COLO668 (cell line): Measurements from ENCODE around the gene PPM1B.
"Not testable (repeated sequence)": the region's sequence is repeated elsewhere in the genome, so short reads cannot be mapped to it uniquely, and the experiment has no call there.

ENCODE experiments used
- DNase-seq: peaks from one replicate; lab custom pipeline; 2025; ENCODE audit not compliant: unreplicated experiment; lab: John Stamatoyannopoulos, UW

The PPM1B gene

DNA sequence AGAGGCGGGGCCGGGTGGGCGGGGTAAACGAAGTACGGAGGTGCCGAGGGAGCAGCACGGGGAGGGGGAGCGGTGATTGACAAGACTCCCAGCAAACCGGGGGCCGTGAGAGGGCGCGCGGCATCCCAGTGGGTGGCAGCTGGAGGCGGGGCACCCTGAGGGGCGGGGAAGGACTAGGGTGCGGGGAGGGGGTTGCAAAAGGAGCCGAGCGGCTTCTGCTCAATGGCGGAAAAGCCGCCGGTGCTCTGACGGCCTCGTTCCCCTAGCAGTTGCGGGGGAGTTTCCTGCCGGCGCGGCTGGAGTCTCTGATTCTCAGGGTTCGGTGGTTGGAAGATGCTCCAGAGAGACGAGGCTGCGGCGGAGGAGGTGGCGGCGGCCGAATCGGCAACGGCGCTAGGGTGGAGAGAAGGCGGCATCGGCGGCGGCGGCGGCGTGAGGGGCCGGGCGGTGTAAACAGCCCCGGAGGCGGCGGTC lies at the start of gene PPM1B:
PPM1B (plus strand) TSS at position 195 of the 474 bp plus-strand sequence. CDS start 32,325 bp downstream, outside the sequence.
- peak; percentile 100 for DNase-seq

DNA sequence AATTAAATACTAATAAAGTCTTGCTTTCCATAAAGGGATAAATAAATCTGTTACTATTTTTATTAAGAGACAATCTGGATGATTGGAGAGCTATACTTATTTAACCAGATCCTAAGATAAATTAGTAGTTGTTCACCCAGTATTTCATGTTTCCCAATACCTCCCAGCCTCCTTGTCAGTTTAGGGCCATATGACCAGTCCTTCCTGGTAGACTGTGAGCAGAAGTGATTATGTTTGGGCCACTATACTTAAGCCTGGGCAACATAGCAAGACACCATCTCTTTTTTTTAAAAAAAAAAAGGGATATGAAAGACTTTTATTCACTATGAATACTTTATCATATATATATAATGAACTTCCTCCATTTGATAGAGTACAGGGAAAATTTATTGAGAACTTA lies 48.8 kb upstream of the PPM1B start:
- DNase-seq = no peak

DNA sequence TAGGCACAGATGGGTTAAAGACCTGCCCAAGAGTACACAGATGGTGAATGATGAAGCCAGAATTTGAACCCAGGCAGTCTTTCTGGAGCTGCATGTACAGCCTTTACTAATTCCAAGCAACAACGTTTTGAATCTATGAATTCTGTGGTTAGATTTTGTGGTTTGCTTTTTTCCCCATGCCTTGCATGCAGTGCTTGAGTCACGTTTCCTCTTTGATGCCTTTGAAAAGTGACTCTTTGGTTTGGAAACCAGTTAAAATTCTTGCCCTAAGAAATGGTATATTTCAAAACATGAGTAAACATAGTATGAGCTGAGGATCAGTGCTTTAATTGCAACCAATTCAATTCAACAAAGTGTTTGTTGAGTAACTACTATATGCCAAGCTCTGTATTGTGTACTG lies 48.2 kb upstream of the PPM1B start:
- DNase-seq = no peak

DNA sequence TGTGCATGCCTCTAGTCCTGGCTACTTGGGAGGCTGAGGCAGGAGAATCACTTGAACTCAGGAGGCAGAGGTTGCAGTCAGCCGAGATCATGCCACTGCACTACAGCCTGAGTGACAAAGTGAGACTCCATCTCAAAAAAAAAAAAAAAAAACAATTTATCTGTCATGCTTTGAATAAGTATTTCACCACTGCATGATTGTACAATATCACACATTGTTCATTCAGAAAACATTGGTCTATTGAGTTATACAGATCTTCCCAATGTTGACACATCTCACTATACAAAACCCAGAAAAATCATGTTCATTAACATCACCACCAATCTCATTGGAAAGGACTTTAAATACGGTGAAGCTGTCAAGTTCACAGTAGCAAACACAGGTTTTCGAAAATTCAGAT lies 46.8 kb upstream of the PPM1B start:
- no peak for DNase-seq

DNA sequence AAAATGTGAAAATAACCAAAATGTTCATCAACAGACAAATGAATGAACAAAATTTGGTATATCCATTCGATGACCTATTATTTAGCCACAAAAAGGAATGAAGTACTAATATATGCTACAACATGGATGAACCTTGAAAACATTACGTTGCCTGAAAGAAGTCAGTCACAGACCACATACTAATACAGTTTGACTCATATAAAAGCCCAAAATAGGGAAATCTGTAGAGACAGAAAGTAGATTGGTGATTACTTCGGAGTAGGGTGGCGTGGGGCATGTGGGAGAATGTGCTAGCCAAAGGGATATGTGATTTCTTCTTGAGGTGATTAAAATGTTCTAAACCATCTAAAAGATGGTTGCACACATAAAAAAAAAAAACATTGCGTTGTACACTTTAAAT lies 44.2 kb upstream of the PPM1B start:
- DNase-seq = no peak

DNA sequence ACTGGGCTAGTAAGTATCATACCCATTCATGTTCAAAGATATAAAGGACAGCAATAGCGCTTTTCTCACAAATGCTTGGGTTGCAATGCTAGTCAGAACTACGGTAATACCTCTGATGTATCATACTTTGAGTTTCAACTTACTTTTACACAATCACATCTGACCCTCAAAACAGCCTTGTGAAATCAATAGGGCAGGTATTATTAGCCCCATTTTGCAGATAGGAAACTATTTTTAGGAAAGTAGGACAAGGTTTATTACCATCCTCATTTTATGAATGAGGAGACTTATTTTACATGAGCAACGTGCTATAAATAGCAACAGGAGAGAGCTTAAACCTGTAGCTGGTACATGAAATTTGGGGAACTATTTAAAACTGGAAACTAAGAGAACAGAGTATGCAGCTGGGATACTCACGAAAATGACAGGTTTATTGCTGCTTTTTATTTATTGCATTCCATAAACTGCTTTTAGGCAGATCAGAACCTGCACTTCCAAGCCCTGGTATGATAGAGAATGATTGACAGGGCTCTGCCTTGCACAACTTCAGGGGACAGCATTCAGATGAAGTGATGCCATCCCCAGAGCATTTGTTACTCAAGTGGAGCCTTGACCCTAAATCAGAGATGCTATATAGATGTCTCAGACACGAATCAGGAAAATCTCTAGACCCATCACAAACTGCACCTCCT lies 42.4 kb upstream of the PPM1B start:
- no peak for DNase-seq

DNA sequence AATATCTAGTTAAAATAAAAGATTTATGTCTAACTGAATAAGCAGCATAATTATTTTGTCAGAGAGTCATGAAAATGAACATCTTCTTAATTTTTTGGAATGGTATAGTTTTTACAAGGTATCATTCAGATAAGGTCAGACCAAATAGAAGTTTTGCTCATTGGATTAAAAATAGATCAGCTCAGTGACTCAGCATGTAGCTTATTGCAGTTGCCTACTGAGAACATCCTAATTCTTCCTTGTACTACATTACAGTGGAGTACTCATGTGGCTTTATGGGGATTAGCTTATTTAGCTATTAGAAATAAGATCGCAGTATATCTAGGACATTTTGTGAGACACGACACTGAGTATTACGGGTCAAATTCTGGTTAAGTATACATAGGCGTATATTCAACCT lies 38.2 kb upstream of the PPM1B start:
- DNase-seq = no peak

DNA sequence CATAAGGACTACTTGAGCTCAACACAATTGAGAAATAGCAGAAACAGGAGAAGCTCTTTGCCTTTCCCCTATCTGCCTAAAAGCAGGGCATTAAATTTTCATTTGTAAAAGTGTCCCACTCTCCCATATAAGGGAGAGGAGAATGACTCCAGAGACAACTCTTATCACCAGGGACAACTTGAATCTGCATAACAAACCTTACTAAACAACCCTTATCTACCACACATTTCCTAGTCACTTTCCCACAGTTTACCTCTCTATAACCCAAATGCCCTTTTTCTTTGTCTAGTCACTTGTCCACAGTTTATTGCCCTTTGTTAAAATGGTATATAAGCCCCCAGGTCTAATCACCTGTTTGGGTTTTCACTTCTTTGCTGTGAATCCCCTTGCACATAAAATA lies 37.5 kb upstream of the PPM1B start:
- no peak for DNase-seq

DNA sequence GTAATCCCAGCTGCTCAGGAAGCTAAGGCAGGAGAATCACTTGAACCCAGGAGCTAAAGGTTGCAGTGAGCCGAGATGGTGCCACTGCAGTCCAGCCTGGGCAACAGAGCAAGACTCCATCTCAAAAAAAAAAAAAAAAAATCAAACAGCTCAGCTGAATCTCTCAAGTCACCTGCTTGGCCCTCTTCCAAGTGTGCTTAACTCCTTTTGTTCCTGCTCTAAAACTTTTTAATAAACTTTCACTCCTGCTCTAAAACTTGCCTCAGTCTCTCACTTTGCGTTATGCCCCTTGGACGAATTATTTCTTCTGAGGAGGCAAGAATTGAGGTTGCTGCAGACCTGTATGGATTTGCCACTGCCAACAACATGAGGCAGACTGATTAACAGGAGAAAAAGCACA lies 35.1 kb upstream of the PPM1B start:
- not testable (repeated sequence) for DNase-seq

DNA sequence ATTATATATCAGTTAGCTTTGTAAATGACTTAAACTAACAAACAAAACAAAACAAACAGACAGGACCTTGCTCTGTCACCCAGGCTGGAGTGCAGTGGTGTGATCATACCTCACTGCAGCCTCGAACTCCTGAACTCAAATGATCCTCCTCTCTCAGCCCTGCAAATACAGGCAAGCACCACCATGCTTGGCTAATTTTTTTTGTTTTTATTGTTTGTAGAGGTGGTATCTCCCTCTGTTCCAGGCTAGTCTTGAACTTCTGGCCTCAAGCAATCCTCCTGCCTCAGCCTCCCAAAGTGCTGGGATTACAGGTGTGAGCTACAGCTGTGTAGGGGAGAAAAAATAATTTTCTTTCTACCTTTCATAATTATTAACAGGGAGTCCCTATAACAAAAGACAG lies 33.8 kb upstream of the PPM1B start:
- no peak for DNase-seq

DNA sequence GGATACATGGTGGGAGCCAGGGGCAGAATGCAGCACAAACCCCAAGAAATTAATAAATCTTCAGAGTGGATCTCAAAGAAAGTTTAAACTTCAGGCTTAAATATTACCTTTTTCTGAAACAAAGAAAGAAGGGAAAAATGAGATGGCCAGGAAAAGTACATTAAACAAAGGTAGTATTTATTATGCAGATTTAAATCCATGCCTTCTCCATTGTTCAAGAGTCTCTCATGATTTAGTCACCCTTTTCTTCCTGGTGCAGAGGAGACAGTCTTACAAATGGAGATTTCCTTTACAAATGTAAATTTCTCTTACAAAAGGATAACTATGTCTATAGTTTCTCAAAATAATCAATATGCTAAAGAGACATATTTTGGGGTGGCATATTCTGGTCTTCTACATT lies 33.4 kb upstream of the PPM1B start:
- no peak for DNase-seq

DNA sequence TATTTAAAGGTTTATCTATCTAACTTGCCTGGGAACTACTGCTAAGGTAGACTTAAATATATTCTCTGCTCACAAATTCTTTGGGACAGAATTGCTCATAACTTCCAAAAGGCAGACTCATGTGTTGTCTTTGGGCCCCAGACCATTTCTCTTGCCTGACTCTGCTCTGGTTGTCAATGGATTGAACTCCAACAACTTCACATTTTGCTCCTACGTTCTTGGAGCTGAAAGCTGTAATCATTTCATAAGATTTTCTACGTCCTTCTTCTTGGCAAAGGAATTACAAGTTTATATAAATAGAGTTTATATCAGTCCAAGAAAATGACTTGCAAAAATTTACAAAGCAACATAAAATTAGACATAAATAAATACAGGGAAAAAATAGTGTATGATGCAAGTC lies 32.9 kb upstream of the PPM1B start:
- no peak for DNase-seq

DNA sequence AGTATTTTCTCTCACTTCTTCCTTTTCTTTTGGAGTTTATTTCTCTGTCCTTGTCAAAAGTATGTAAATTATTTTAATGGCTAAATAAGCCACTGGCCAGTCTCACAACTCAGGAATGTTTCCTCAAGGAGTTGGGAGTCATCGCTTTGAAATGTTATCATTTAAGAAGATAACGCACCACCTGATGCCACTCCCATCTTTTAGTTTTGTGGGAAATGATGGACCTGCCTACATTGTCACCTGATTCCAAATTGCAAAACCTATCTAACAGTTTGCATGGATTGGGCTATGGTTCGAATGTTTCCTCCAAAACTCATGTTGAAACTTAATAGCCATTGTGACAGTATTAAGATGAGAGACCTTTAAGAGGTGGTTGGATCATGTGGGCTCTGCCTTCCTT lies 32.4 kb upstream of the PPM1B start:
- no peak for DNase-seq

DNA sequence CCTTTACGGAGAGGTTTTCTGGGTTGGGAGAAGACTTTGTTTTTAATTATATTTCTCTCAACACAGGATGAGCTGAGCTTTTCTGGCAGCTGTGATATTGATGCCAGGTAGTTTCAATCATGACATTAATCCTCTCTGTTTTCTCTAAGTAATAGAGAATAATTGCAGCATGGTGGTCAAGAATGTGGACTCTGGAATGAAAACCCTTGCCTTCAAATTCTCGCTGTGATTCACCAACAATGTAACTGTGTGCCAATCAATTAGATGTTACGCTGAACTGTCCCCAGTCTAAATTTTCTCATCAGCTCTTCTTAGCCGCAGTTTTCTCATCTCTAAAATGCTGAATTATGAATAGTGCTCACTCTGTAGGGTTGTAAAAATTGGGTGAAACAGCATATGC lies 31.6 kb upstream of the PPM1B start:
- no peak for DNase-seq

DNA sequence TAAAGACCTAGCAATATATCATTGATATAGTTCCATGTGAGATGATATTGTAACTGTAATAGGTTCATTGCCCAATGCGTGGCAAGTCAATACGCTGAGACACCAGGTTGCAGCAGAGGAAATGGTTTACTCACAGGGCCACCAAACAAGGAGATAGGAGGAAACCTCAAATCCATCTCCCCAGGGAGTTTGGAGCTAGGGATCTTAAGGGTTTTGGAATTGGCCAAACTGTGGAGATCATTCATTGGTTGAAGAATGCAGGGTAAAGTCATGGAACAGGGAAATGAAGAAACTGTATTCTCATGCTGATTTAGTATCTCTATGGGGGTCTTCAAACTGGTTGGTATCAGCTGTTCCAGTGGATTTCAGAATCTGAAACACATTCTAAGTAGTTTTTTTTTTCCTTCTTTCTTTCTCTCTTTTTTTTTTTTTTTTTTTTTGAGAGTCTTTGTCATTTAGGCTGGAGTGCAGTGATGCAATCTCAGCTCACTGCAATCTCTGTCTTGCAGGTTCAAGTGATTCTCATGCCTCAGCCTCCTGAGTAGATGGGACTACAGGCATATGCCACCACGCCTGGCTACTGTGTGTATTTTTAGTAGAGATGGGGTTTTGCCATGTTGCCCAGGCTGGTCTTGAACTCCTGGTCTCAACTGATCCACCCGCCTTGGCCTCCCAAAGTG lies 30.7 kb upstream of the PPM1B start:
- no peak for DNase-seq

DNA sequence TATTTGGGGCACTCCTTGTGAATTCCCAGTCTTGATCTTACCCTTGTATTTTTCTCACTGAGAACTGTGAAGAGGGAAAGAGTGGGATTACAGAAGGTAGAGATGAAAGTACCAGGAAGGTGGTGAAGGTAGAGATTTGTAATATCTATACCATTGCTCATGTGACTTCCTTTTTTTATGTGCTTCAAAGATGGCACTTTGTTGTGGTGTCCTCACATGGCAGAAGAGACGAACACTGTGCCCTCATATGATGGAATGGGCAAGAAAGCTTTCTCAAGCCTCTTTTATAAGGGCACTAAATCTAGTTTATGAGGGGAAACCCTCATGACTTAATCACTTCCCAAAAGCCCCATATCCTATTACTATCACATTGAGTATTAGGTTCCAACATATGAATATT lies 28.9 kb upstream of the PPM1B start:
- no peak for DNase-seq

DNA sequence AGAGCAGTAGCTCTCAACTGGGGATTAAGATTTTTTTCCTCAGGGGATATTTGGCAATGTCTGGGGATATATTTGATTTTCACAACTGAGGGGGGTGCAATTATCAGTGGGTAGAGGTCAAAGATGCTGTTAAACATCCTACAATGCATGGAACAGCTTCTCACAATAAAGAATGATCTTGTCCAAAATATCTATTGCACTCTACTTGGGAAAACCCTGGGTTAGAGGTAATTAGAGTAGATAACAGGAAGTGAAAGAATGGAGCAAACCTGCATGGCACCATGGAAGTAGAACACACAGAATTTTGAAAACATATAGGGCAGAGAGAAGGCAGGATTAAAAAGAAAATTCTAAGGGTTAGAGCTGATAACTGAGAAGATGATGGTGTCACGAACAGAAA lies 26.4 kb upstream of the PPM1B start:
- DNase-seq = no peak

DNA sequence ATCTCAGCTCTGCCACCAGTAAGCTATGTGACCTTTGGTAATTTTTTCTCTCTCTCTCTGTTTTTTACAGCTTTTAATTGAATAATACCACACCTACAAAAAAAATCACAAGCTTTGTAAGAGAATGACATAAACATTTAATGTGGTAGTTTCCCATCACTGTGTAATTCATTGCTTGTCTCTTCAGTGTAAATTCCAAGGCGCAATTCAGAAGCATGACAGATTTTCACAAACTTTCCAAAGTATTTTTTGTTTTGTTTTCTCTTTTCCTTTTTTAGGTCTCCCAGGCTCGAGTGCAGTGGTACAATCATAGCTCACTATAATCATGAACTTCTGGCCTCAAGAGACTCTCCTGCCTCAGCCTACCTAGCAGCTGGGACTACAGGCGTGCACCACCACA lies 25.0 kb upstream of the PPM1B start:
- no peak for DNase-seq

DNA sequence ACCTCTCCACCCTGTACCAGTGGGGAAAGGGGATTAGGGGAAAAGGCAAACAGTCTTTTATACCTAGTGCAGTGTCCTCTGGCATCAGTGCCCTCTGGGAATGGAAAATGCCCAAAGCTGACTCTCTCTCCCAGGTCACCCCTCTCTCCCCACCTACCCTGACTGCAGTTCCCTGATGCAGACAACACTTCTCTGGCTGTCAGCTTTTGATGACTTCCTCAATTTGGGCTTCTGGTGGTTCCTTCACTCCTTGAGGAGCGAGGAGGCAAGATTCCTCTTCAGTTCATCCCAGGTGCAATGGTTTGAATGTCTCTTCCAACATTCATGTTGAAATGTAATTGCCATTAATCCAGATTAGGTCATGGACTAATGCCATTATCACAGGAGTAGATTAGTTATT lies 19.7 kb upstream of the PPM1B start:
- no peak for DNase-seq

DNA sequence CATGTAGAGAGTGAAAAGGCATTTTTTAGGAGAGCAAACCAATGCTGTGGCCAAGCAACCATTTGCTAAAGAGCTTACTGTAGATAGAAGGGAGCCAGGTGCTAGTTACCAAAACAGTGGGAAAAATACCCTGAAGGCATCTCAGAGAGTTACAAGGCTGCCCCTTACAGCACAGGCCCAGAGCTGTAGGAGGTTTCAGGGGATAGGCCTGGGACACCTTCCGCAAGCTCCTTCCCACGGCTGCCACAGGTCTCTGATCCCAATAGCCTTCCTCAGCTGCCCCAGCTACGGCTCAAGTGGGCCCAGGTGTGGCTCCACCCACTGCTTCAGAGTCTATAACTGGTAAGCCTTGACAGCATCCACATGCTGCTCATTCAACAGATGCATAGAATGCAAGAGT lies 18.2 kb upstream of the PPM1B start:
- no peak for DNase-seq

DNA sequence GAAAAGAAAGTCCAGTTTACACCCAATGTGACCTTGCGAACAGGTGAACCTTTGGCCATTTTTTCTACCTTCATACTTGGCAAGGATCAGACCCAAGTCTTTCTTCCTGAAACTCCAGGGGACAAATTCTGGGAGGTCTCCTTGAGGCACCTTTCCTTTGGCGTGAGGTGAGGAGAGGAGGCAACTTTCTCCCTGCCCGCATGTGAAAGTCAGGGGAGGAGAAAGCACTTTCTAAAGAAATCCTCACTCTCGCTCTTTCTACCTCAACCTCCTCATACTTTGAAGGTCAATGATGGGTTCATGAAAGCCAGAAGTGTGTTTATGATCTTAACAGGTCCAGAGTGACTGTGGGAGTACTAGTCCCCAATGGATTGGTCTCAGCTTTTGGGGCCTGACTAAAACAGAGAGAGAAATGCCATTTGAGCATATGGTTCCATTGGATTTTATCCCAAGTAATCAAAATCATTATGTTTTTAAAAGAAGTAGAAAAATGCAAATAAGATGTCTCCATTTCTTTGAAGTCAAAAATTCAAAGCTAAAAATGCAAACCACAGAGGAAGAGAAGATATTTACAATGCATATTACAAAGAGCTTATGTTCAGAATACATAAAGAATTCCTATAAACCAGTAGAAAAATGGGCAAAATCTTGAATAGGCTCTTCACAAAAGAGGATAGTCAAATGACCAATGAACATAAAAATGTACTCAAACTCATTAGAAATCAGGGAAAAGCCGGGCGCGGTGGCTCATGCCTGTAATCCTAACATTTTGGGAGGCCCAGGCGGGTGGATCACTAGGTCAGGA lies 15.6 kb upstream of the PPM1B start:
- no peak for DNase-seq
